ENCODE measurements around the gene SV2C.

The SV2C gene

GRCh38 chr5:76099756-76100155 lies 16.6 kb downstream of the SV2C start:
- DNase-seq = no peak

GRCh38 chr5:76104027-76104426 lies 20.8 kb downstream of the SV2C start:
- no peak for DNase-seq

- DNase-seq = no peak
Measured at GRCh38 chr5:76106149-76106548, 23.0 kb downstream of the SV2C start.

GRCh38 chr5:76111477-76112174 lies 28.4 kb downstream of the SV2C start:
- DNase-seq = no peak

GRCh38 chr5:76113103-76113502 lies 29.9 kb downstream of the SV2C start:
- DNase-seq = no peak

- DNase-seq = no peak
Measured at GRCh38 chr5:76114179-76114851, 31.1 kb downstream of the SV2C start.

- DNase-seq = no peak
Measured at GRCh38 chr5:76125346-76125745, 42.2 kb downstream of the SV2C start.

- no peak for DNase-seq
Measured at GRCh38 chr5:76125888-76126287, 42.7 kb downstream of the SV2C start.

- DNase-seq = no peak
Measured at GRCh38 chr5:76134003-76134402, 50.8 kb downstream of the SV2C start.

- no peak for DNase-seq
Measured at GRCh38 chr5:76134646-76135045, 51.5 kb downstream of the SV2C start.

- DNase-seq = no peak
Measured at GRCh38 chr5:76137887-76138542, 54.8 kb downstream of the SV2C start.

- DNase-seq = no peak
Measured at GRCh38 chr5:76143884-76144283, 60.7 kb downstream of the SV2C start.

- DNase-seq = no peak
Measured at GRCh38 chr5:76144513-76145274, 61.5 kb downstream of the SV2C start.

- peak; percentile 8 for DNase-seq
Measured at GRCh38 chr5:76145945-76146344, 62.8 kb downstream of the SV2C start.

- DNase-seq = no peak
Measured at GRCh38 chr5:76149636-76150035, 66.5 kb downstream of the SV2C start.

GRCh38 chr5:76152161-76152560 lies 69.0 kb downstream of the SV2C start:
- DNase-seq = no peak

GRCh38 chr5:76152700-76153099 lies 69.5 kb downstream of the SV2C start:
- DNase-seq = no peak

GRCh38 chr5:76153271-76153670 lies 70.1 kb downstream of the SV2C start:
- no peak for DNase-seq

- DNase-seq = no peak
Measured at GRCh38 chr5:76154009-76154690, 71.0 kb downstream of the SV2C start.

- DNase-seq = no peak
Measured at GRCh38 chr5:76155536-76155935, 72.4 kb downstream of the SV2C start.

- DNase-seq = no peak
Measured at GRCh38 chr5:76162335-76162734, 79.2 kb downstream of the SV2C start.

GRCh38 chr5:76163111-76163628 lies 80.0 kb downstream of the SV2C start:
- no peak for DNase-seq

- no peak for DNase-seq
Measured at GRCh38 chr5:76165029-76165428, 81.8 kb downstream of the SV2C start.
